HCT116 (cell line): ENCODE measurements around the gene CTSV. TPM values are rescaled to one million over a fixed set of nuclear protein-coding genes. Genes with fewer than 3 reads are reported as not detected.
"Not testable (repeated sequence)": the region's sequence is repeated elsewhere in the genome, so short reads cannot be mapped to it uniquely, and the experiment has no call there.

ENCODE experiments used
- ATAC-seq: fragments of 200-7000 bp; cut with Tn5 transposase; 2 replicates; pipeline ENCODE4 v1.9.1; 2020; ENCODE audit warnings: mild to moderate bottlenecking, moderate library complexity
- BruUV-seq: library from RNA; stranded (reverse); fragments of 400-500 nt; replicated peaks from 2 replicates; lab custom pipeline; 2021; lab: Mats Ljungman, UMichigan
- CTCF ChIA-PET: fragments of 300-600 bp; sonication (Branson Sonifier 250); formaldehyde crosslinking; loops from one replicate; lab custom pipeline; 2021; ENCODE audit warnings: antibody characterized with exemption; lab: Charles Lee
- POLR2A ChIA-PET: fragments of 300-600, 350-600 bp; sonication (Branson Sonifier 250); formaldehyde crosslinking; loops from one replicate; lab custom pipeline; 2021; ENCODE audit warnings: antibody characterized with exemption; lab: Charles Lee
- RAD21 ChIA-PET, 2 experiments: fragments of 300-600 bp; sonication (Branson Sonifier 250); formaldehyde crosslinking; loops; one replicate each; lab custom pipeline; 2023; ENCODE audit warnings: low total read pairs in 2 of 2; ENCODE audit not compliant: uncharacterized antibody in 2 of 2, unreplicated experiment in 2 of 2, low non-redundant PET in 1 of 2; lab: Charles Lee
- DNase-seq: peaks from one replicate; pipeline ENCODE4 v3.0.0-alpha.2; 2010; ENCODE audit warnings: low read depth, low spot score
- H2AFZ ChIP-seq: fragments of 200-600 bp; shearing (Covaris generic), sonication (generic); 2 replicates; pipeline ENCODE4 v1.6.1; 2017; ENCODE audit warnings: low read depth, mixed run types, mixed read lengths, antibody characterized with exemption, low read length; ENCODE audit not compliant: poor library complexity, severe bottlenecking
- H3K27ac ChIP-seq: 2 replicates; pipeline ENCODE4 v1.5.1; 2012; ENCODE audit warnings: low read depth, low read length
- H3K27me3 ChIP-seq: fragments of 200-600 bp; sonication (generic); 2 replicates; pipeline ENCODE4 v1.6.1; 2016; ENCODE audit warnings: mixed run types, low read length, mixed read lengths; ENCODE audit not compliant: insufficient read depth
- H3K36me3 ChIP-seq, 2 experiments: fragments of 200-500 bp in 1 of 2; fragments of 200-600 bp in 1 of 2; sonication (Bioruptor generic) in 1 of 2; sonication (generic) in 1 of 2; 2 replicates each; pipeline versions ENCODE4 v1.5.1 to v1.6.1; 2014 to 2016; ENCODE audit warnings: low read length in 2 of 2, inconsistent platforms in 1 of 2, mixed read lengths in 1 of 2, mixed run types in 1 of 2; ENCODE audit not compliant: insufficient read depth in 2 of 2, control insufficient read depth in 1 of 2
- H3K4me1 ChIP-seq, 2 experiments: fragments of 200-600 bp in 1 of 2; sonication (generic) in 1 of 2; 2 replicates each; pipeline versions ENCODE4 v1.5.1 to v1.6.1; 2012 to 2017; ENCODE audit warnings: low read length in 2 of 2, inconsistent platforms in 1 of 2, mild to moderate bottlenecking in 1 of 2, mixed read lengths in 1 of 2, mixed run types in 1 of 2, moderate library complexity in 1 of 2; ENCODE audit not compliant: insufficient read depth in 2 of 2, control insufficient read depth in 1 of 2
- H3K4me2 ChIP-seq: fragments of 200-600 bp; sonication (generic); 2 replicates; pipeline ENCODE4 v1.6.1; 2017; ENCODE audit warnings: mixed run types, low read length, mixed read lengths
- H3K4me3 ChIP-seq, 2 experiments: fragments of 200-600 bp in 1 of 2; sonication (generic) in 1 of 2; replicated peaks in 1 of 2; 2 replicates each; pipeline ENCODE4 v1.5.1; 2011 to 2016; ENCODE audit warnings: low read length in 2 of 2, control low read depth in 1 of 2, low read depth in 1 of 2, mild to moderate bottlenecking in 1 of 2, mixed read lengths in 1 of 2, mixed run types in 1 of 2
- H3K79me2 ChIP-seq: fragments of 200-600 bp; sonication (generic); 2 replicates; pipeline ENCODE4 v1.6.1; 2017; ENCODE audit warnings: mild to moderate bottlenecking, mixed run types, low read length, moderate library complexity, mixed read lengths; ENCODE audit not compliant: insufficient read depth
- H3K9ac ChIP-seq: fragments of 200-600 bp; sonication (generic); 2 replicates; pipeline ENCODE4 v1.6.1; 2016; ENCODE audit warnings: low read length, mixed read lengths
- H3K9me2 ChIP-seq: fragments of 200-600 bp; sonication (generic), shearing (Covaris generic); 2 replicates; pipeline ENCODE4 v1.6.1; 2017; ENCODE audit warnings: mixed run types, mild to moderate bottlenecking, moderate library complexity; ENCODE audit not compliant: insufficient read depth
- H3K9me3 ChIP-seq, 2 experiments: fragments of 200-500 bp in 1 of 2; fragments of 200-600 bp in 1 of 2; sonication (Bioruptor generic) in 1 of 2; sonication (generic) in 1 of 2; 2 replicates each; pipeline ENCODE4 v1.6.1; 2014 to 2017; ENCODE audit warnings: low read length in 2 of 2, mixed read lengths in 2 of 2, inconsistent platforms in 1 of 2, low read depth in 1 of 2, mild to moderate bottlenecking in 1 of 2, mixed run types in 1 of 2, moderate library complexity in 1 of 2; ENCODE audit not compliant: control insufficient read depth in 1 of 2, insufficient read depth in 1 of 2
- H4K20me1 ChIP-seq: fragments of 200-600 bp; sonication (generic), shearing (Covaris generic); 2 replicates; pipeline ENCODE4 v1.6.1; 2017; ENCODE audit warnings: mixed run types, mild to moderate bottlenecking, moderate library complexity; ENCODE audit not compliant: insufficient read depth
- intact Hi-C: fragments of 100-400 bp; cut with micrococcal nuclease; formaldehyde crosslinking; loops from 2 replicates; pipeline ENCODE4 v1.10.0; 2022
- total RNA-seq: library from RNA; stranded (reverse); gene quantifications from one replicate; pipeline ENCODE4 v1.2.1, GENCODE V29; 2021; ENCODE audit not compliant: unreplicated experiment

CTSV gene
- total RNA-seq, 1 experiment from 2014 or later, result 15.5 TPM

- H3K27ac ChIP-seq, H3K36me3 ChIP-seq, CTCF ChIA-PET, H3K4me1 ChIP-seq, ATAC-seq, intact Hi-C loops, POLR2A ChIA-PET, H3K9me3 ChIP-seq, BruUV-seq, H4K20me1 ChIP-seq, H2AFZ ChIP-seq, H3K4me3 ChIP-seq, H3K9me2 ChIP-seq, H3K27me3 ChIP-seq, H3K4me2 ChIP-seq, H3K9ac ChIP-seq, DNase-seq, RAD21 ChIA-PET: not testable (repeated sequence)
- peaks cover 37% of the 10 kb centered on the region for H3K79me2 ChIP-seq
These were observed 44.4 kb downstream of the CTSV start for GRCh38 chr9:96994531-96995016.

GRCh38 chr9:96992303-96992702, 46.6 kb downstream of the CTSV start:
- H3K9me2 ChIP-seq, H3K4me2 ChIP-seq, H3K27me3 ChIP-seq, H4K20me1 ChIP-seq, H3K4me3 ChIP-seq, H2AFZ ChIP-seq, H3K9me3 ChIP-seq, H3K27ac ChIP-seq, RAD21 ChIA-PET, CTCF ChIA-PET, H3K36me3 ChIP-seq, DNase-seq, POLR2A ChIA-PET, intact Hi-C loops, H3K4me1 ChIP-seq, H3K9ac ChIP-seq, BruUV-seq, ATAC-seq: not testable (repeated sequence)
- H3K79me2 ChIP-seq, result peaks cover 36% of the 10 kb centered on the region

GRCh38 chr9:96989747-96990318, 49.1 kb downstream of the CTSV start:
- H3K9me2 ChIP-seq, H4K20me1 ChIP-seq, H2AFZ ChIP-seq, H3K4me2 ChIP-seq, CTCF ChIA-PET, H3K36me3 ChIP-seq, DNase-seq, BruUV-seq, H3K4me3 ChIP-seq, POLR2A ChIA-PET, H3K27me3 ChIP-seq, RAD21 ChIA-PET, ATAC-seq, intact Hi-C loops, H3K9me3 ChIP-seq, H3K4me1 ChIP-seq, H3K27ac ChIP-seq, H3K9ac ChIP-seq: not testable (repeated sequence)
- peaks cover 45% of the 10 kb centered on the region for H3K79me2 ChIP-seq

GRCh38 chr9:96984887-96985286, 54.1 kb downstream of the CTSV start:
- H4K20me1 ChIP-seq, H3K4me1 ChIP-seq, RAD21 ChIA-PET, POLR2A ChIA-PET, H3K9me2 ChIP-seq, H3K27ac ChIP-seq, H3K4me2 ChIP-seq, H3K9me3 ChIP-seq, intact Hi-C loops, BruUV-seq, DNase-seq, ATAC-seq, H3K36me3 ChIP-seq, H3K9ac ChIP-seq, CTCF ChIA-PET, H3K4me3 ChIP-seq, H2AFZ ChIP-seq, H3K27me3 ChIP-seq: not testable (repeated sequence)
- peaks cover 51% of the 10 kb centered on the region for H3K79me2 ChIP-seq
